AG04450 (cell line): Measurements from ENCODE around the gene CPT1C. TPM values are rescaled to one million over a fixed set of nuclear protein-coding genes. Genes with fewer than 3 reads are reported as not detected.

Experiments
- CTCF ChIA-PET: fragments of 300-600, 350-600 bp; formaldehyde crosslinking; extraction: SDS; loops from one replicate; lab custom pipeline; 2022; ENCODE audit warnings: antibody characterized with exemption, inconsistent platforms; lab: Charles Lee
- POLR2A ChIA-PET: fragments of 350-600 bp; formaldehyde crosslinking; extraction: SDS; loops from one replicate; lab custom pipeline; 2021; ENCODE audit warnings: antibody characterized with exemption, inconsistent platforms; lab: Yijun Ruan, JAX
- DNase-seq: peaks from one replicate; pipeline ENCODE4 v3.0.0-alpha.2; 2011; ENCODE audit warnings: low read depth, low spot score
- H3K27ac ChIP-seq: one replicate; pipeline ENCODE4 v1.5.1; 2012; ENCODE audit warnings: low read depth, low read length, control low read depth
- H3K27me3 ChIP-seq: one replicate; pipeline ENCODE4 v1.6.0; 2012; ENCODE audit warnings: low read length; ENCODE audit not compliant: control insufficient read depth, insufficient read depth
- H3K4me3 ChIP-seq: 2 replicates; pipeline ENCODE4 v1.5.1; 2011; ENCODE audit warnings: mild to moderate bottlenecking, low read depth, low read length, control low read depth
- H3K9me3 ChIP-seq: 2 replicates; pipeline ENCODE4 v1.5.1; 2012; ENCODE audit warnings: low read length; ENCODE audit not compliant: control insufficient read depth, insufficient read depth
- CTCF ChIP-seq: IDR thresholded peaks from 2 replicates; pipeline ENCODE4 v1.5.1; 2011; ENCODE audit warnings: low read depth, low read length, control low read depth, inconsistent platforms
- polyA plus RNA-seq: library from polyadenylated mRNA; depleted of rRNA; stranded (reverse); fragments of >200 nt; gene quantifications from 2 replicates; pipeline ENCODE4 v1.2.3, GENCODE V29; 2011

CPT1C gene
- polyA plus RNA-seq, 1 experiment, result 20.3 TPM

- no peak overlapping the region for H3K4me3 ChIP-seq
- no peaks in the 10 kb centered on the region for H3K27me3 ChIP-seq
- H3K9me3 ChIP-seq, result no peaks in the 10 kb centered on the region
- DNase-seq, result no peak
- TF ChIP-seq CTCF, result no peak
- ChIA-PET CTCF (no interaction called here), POLR2A (no interaction called here)
- no peak overlapping the region for H3K27ac ChIP-seq
These were observed 32.1 kb upstream of the CPT1C start for GRCh38 chr19:49658566-49659442.

- Histone ChIP-seq H3K9me3 (no peaks in the 10 kb centered on the region; the same call in 1 of the 2 replicates), H3K27ac (no peak overlapping the region), H3K4me3 (no peak overlapping the region), H3K27me3 (no peaks in the 10 kb centered on the region)
- POLR2A ChIA-PET, result interaction anchor here (0.7 to 1.5 kb wide), 2 partner anchors 16 to 175 kb away, joined by 4 read pairs; partner anchors contain the start of gene PRMT1
- CTCF ChIA-PET, result interaction anchor here (0.6 to 2.0 kb wide), 2 partner anchors 12 to 67 kb away, joined by 3 to 8 read pairs; no protein-coding TSS in a partner anchor
- TF ChIP-seq CTCF, result no peak
- no peak for DNase-seq
These were observed 30.5 kb upstream of the CPT1C start for GRCh38 chr19:49660338-49660961.

GRCh38 chr19:49662011-49662410 is 28.9 kb upstream of the CPT1C start:
- ChIA-PET CTCF (interaction anchor here (2.0 kb wide), 1 partner anchor 10 kb away, joined by 8 read pairs; no protein-coding TSS in a partner anchor), POLR2A (interaction anchor here (1.5 kb wide), 1 partner anchor 15 kb away, joined by 4 read pairs; the partner anchor contains the start of gene PRMT1)
- no peak for TF ChIP-seq CTCF
- H3K4me3 ChIP-seq, result no peak overlapping the region
- DNase-seq, result no peak
- no peaks in the 10 kb centered on the region for H3K27me3 ChIP-seq
- H3K9me3 ChIP-seq, result no peaks in the 10 kb centered on the region; the same call in 1 of the 2 replicates
- no peak overlapping the region for H3K27ac ChIP-seq

- H3K9me3 ChIP-seq, result no peaks in the 10 kb centered on the region; the same call in 1 of the 2 replicates
- no peak overlapping the region for H3K4me3 ChIP-seq
- H3K27me3 ChIP-seq, result no peaks in the 10 kb centered on the region
- POLR2A ChIA-PET, result interaction anchor here (1.3 to 1.8 kb wide), 2 partner anchors 23 to 49 kb away, joined by 3 to 8 read pairs; partner anchors contain the start of gene RRAS
- DNase-seq, result no peak
- no peak for TF ChIP-seq CTCF
- CTCF ChIA-PET, result interaction anchor here (0.6 kb wide), 1 partner anchor 187 kb away, joined by 3 read pairs; no protein-coding TSS in a partner anchor
- no peak overlapping the region for H3K27ac ChIP-seq
These were observed 27.7 kb upstream of the CPT1C start for GRCh38 chr19:49663224-49663623.
